ENCODE measurements around the gene DNAJA3. TPM values are rescaled to one million over a fixed set of nuclear protein-coding genes. Genes with fewer than 3 reads are reported as not detected.

DNAJA3 gene
- total RNA-seq, 1 donor from 2014 or later: 27.3 TPM

DNA sequence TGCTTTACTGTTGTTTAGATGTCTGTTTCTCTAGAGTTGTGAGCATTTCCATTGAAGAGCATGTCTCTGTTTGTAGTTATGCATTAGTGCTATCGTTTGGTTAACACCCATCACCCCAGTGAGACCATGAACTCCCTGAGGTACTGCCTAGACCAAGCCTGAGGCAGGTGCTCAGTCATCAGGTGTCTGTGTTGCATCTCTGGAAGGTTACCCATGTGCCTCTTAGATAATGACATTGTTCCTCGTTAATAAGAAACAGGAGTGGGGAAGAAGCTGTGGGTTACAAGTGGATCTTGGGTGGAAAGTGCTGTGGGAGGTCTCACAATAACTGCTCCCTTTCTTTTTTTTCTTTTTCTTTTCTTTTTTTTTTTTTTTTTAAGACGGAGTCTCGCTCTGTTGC lies 18.3 kb downstream of the DNAJA3 start:
- Histone ChIP-seq H2AFZ (replicated peaks) (no peak overlapping the region), H3K36me3 (no peaks in the 10 kb centered on the region), H3K9me3 (ENCODE audit: low read depth) (no peaks in the 10 kb centered on the region), H3K9ac (no peak overlapping the region), H3K27ac (no peak overlapping the region), H3K27me3 (no peaks in the 10 kb centered on the region), H3F3A (ENCODE audit: low read depth) (no peaks in the 10 kb centered on the region), H3K4me3 (no peak overlapping the region), H3K4me1 (no peaks in the 10 kb centered on the region), H3K79me2 (ENCODE audit: low read depth) (no peaks in the 10 kb centered on the region), H3K4me2 (no peak overlapping the region), H4K20me1 (ENCODE audit: low read depth) (no peaks in the 10 kb centered on the region)
- Mint-ChIP-seq H3K4me1 (no peaks in the 10 kb centered on the region), H3K27ac (no peak overlapping the region), H3K27me3 (ENCODE audit: insufficient read depth, low read depth) (peaks cover 2% of the 10 kb centered on the region), H3K36me3 (peaks cover 37% of the 10 kb centered on the region), H3K4me3 (no peak overlapping the region), H3K9me3 (no peaks in the 10 kb centered on the region)
- no peak for TF ChIP-seq EZH2phosphoT487 (IDR thresholded peaks at IDR 0.05)
- TF ChIP-seq EZH2 (IDR thresholded peaks at IDR 0.05): no peak
- no peak for TF ChIP-seq CTCF (IDR thresholded peaks at IDR 0.05)
- DNase-seq (ENCODE audit: low spot score): no peak

DNA sequence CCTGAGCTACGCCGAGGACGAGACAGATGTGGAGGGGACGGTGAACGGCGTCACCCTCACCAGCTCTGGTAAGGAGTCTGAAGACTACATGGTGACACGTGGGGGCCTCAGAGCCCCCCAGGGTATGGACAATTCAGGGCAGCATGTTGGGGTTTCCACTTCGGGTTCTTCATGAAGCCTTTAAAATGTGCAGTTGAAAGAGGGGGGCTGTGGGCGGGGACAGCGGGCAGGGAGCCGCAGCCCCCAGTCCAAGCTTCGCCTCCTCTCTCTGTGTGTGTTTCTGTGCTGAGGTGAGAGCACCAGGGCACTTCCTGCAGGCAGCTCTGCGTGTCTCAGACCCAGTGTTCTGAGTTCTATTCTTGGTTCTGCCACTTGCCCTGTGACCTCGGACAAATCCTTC lies 24.8 kb downstream of the DNAJA3 start:
- Histone ChIP-seq H3K9ac (no peak overlapping the region), H3K27ac (peak overlapping the region; percentile 58), H3K9me3 (ENCODE audit: low read depth) (no peaks in the 10 kb centered on the region), H2AFZ (replicated peaks) (no peak overlapping the region), H4K20me1 (ENCODE audit: low read depth) (peaks cover 21% of the 10 kb centered on the region), H3K4me1 (no peaks in the 10 kb centered on the region), H3K4me3 (no peak overlapping the region), H3K36me3 (no peaks in the 10 kb centered on the region), H3F3A (ENCODE audit: low read depth) (no peaks in the 10 kb centered on the region), H3K79me2 (ENCODE audit: low read depth) (no peaks in the 10 kb centered on the region), H3K27me3 (no peaks in the 10 kb centered on the region), H3K4me2 (no peak overlapping the region)
- no peaks in the 10 kb centered on the region for H3K4me1 Mint-ChIP-seq
- no peak for DNase-seq (ENCODE audit: low spot score)
- H3K27ac Mint-ChIP-seq: no peak overlapping the region
- TF ChIP-seq CTCF (IDR thresholded peaks at IDR 0.05) (no peak), EZH2phosphoT487 (IDR thresholded peaks at IDR 0.05) (no peak), EZH2 (IDR thresholded peaks at IDR 0.05) (no peak)
- peaks cover 4% of the 10 kb centered on the region for H3K27me3 Mint-ChIP-seq (ENCODE audit: insufficient read depth, low read depth)
- no peaks in the 10 kb centered on the region for H3K9me3 Mint-ChIP-seq
- H3K4me3 Mint-ChIP-seq: no peak overlapping the region
- peaks cover 11% of the 10 kb centered on the region for H3K36me3 Mint-ChIP-seq

GRCh38 chr16:4450931-4451519 lies 25.4 kb downstream of the DNAJA3 start:
- Histone ChIP-seq H3K4me3 (no peak overlapping the region), H3F3A (ENCODE audit: low read depth) (no peaks in the 10 kb centered on the region), H2AFZ (replicated peaks) (no peak overlapping the region), H3K27me3 (no peaks in the 10 kb centered on the region), H3K4me2 (no peak overlapping the region), H3K27ac (peak overlapping the region; percentile 58), H3K36me3 (no peaks in the 10 kb centered on the region), H4K20me1 (ENCODE audit: low read depth) (peaks cover 21% of the 10 kb centered on the region), H3K79me2 (ENCODE audit: low read depth) (no peaks in the 10 kb centered on the region), H3K4me1 (no peaks in the 10 kb centered on the region), H3K9ac (no peak overlapping the region), H3K9me3 (ENCODE audit: low read depth) (no peaks in the 10 kb centered on the region)
- Mint-ChIP-seq H3K4me3 (no peak overlapping the region), H3K9me3 (no peaks in the 10 kb centered on the region), H3K27ac (no peak overlapping the region), H3K27me3 (ENCODE audit: insufficient read depth, low read depth) (peaks cover 4% of the 10 kb centered on the region), H3K4me1 (no peaks in the 10 kb centered on the region), H3K36me3 (peaks cover 11% of the 10 kb centered on the region)
- peak; percentile 16 for DNase-seq (ENCODE audit: low spot score)
- TF ChIP-seq EZH2 (IDR thresholded peaks at IDR 0.05) (no peak), CTCF (IDR thresholded peaks at IDR 0.05) (no peak), EZH2phosphoT487 (IDR thresholded peaks at IDR 0.05) (no peak)
